Measurements from ENCODE around the gene RASGEF1B.
"Not testable (repeated sequence)": the region's sequence is repeated elsewhere in the genome, so short reads cannot be mapped to it uniquely, and the experiment has no call there.

RASGEF1B gene

GRCh38 chr4:81498046-81498445 lies 26.3 kb upstream of the RASGEF1B start:
- no peak for DNase-seq

GRCh38 chr4:81495345-81495744 lies 23.6 kb upstream of the RASGEF1B start:
- peak in 2 of 3 donors; percentile 41 to 60 for DNase-seq

GRCh38 chr4:81494031-81494431 lies 22.3 kb upstream of the RASGEF1B start:
- DNase-seq = peak; percentile 83 to 99 (median 97)

GRCh38 chr4:81492606-81493230 lies 21.0 kb upstream of the RASGEF1B start:
- peak in 2 of 3 donors; percentile 72 to 79 for DNase-seq

- peak; percentile 83 to 98 (median 96) for DNase-seq
Measured at GRCh38 chr4:81491943-81492342, 20.2 kb upstream of the RASGEF1B start.

GRCh38 chr4:81490403-81491160 lies 18.9 kb upstream of the RASGEF1B start:
- DNase-seq = peak; percentile 79 to 94 (median 88)

- peak in 1 of 3 donors; percentile 16 for DNase-seq
Measured at GRCh38 chr4:81486502-81486901, 14.8 kb upstream of the RASGEF1B start.

GRCh38 chr4:81485310-81485980 lies 13.7 kb upstream of the RASGEF1B start:
- DNase-seq = peak in 1 of 3 donors; percentile 18

GRCh38 chr4:81482326-81482725 lies 10.6 kb upstream of the RASGEF1B start:
- DNase-seq = peak; percentile 83 to 93 (median 88)

- peak in 1 of 3 donors; percentile 18 for DNase-seq
Measured at GRCh38 chr4:81481151-81481550, 9.4 kb upstream of the RASGEF1B start.

GRCh38 chr4:81479573-81479972 lies 7.9 kb upstream of the RASGEF1B start:
- not testable (repeated sequence) for DNase-seq

GRCh38 chr4:81473331-81474265 lies 1.9 kb upstream of the RASGEF1B start:
- DNase-seq = peak; percentile 70 to 82 (median 81)

GRCh38 chr4:81472281-81473182 lies 825 bp upstream of the RASGEF1B start:
- peak; percentile 70 to 78 (median 73) for DNase-seq

GRCh38 chr4:81471298-81471587 lies 464 bp downstream of the RASGEF1B start:
- DNase-seq = no peak

- DNase-seq = peak; percentile 87 to 93 (median 88)
Measured at GRCh38 chr4:81470456-81471297, 1.0 kb downstream of the RASGEF1B start.

GRCh38 chr4:81469781-81470455 lies 1.8 kb downstream of the RASGEF1B start:
- peak; percentile 51 to 74 (median 64) for DNase-seq

GRCh38 chr4:81468678-81469077 lies 3.0 kb downstream of the RASGEF1B start:
- peak in 2 of 3 donors; percentile 45 to 52 for DNase-seq

- no peak for DNase-seq
Measured at GRCh38 chr4:81467672-81467964, 4.1 kb downstream of the RASGEF1B start.

- DNase-seq = peak; percentile 80 to 91 (median 90)
Measured at GRCh38 chr4:81466841-81467671, 4.7 kb downstream of the RASGEF1B start.

Measured in suppressor macrophage treated with lipopolysaccharide for 1 hour (primary cell).